H1 (cell line): ENCODE data around the gene TBC1D13. TPM values are rescaled to one million over a fixed set of nuclear protein-coding genes. Genes with fewer than 3 reads are reported as not detected.

Source experiments
- CTCF ChIA-PET: fragments of 300-600 bp; sonication (Branson Sonifier 250); formaldehyde crosslinking; loops from one replicate; lab custom pipeline; 2021; ENCODE audit not compliant: partially characterized antibody; lab: Charles Lee
- POLR2A ChIA-PET: fragments of 300-600 bp; sonication (Branson Sonifier 250); formaldehyde crosslinking; loops from one replicate; lab custom pipeline; 2021; ENCODE audit warnings: inconsistent platforms; ENCODE audit not compliant: partially characterized antibody; lab: Charles Lee
- DNase-seq, 2 experiments: peaks; one replicate each; pipeline versions ENCODE4 v3.0.0 to v3.0.0-alpha.2; 2010 to 2022; ENCODE audit warnings: low spot score in 2 of 2, low read depth in 1 of 2, mixed read lengths in 1 of 2
- FAIRE-seq: peaks from 2 replicates; lab custom pipeline; 2011; peaks lifted over from hg19 to GRCh38; lab: Jason Lieb, UNC
- H2AFZ ChIP-seq: 2 replicates; pipeline ENCODE4 v1.8.1; 2012; ENCODE audit warnings: low read length, inconsistent platforms
- H2AK5ac ChIP-seq: 2 replicates; pipeline ENCODE4 v1.6.1; 2013; ENCODE audit warnings: low read depth, low read length
- H2BK120ac ChIP-seq: replicated peaks from 2 replicates; pipeline ENCODE3; 2013; ENCODE audit warnings: low read depth, low read length, inconsistent platforms
- H2BK12ac ChIP-seq: 2 replicates; pipeline ENCODE4 v1.6.1; 2013; ENCODE audit warnings: low read depth, low read length
- H2BK15ac ChIP-seq: 2 replicates; pipeline ENCODE4 v1.6.1; 2013; ENCODE audit warnings: low read length
- H2BK20ac ChIP-seq: 2 replicates; pipeline ENCODE4 v1.6.1; 2013; ENCODE audit warnings: low read length
- H2BK5ac ChIP-seq: 2 replicates; pipeline ENCODE4 v1.6.1; 2013; ENCODE audit warnings: low read depth, low read length
- H3K14ac ChIP-seq: 2 replicates; pipeline ENCODE4 v1.6.1; 2013; ENCODE audit warnings: inconsistent platforms; ENCODE audit not compliant: insufficient read length
- H3K18ac ChIP-seq: 2 replicates; pipeline ENCODE4 v1.6.1; 2013; ENCODE audit warnings: low read length; ENCODE audit errors: extremely low read depth
- H3K23ac ChIP-seq: 2 replicates; pipeline ENCODE4 v1.6.1; 2013; ENCODE audit warnings: inconsistent platforms; ENCODE audit not compliant: insufficient read length
- H3K23me2 ChIP-seq: 2 replicates; pipeline ENCODE4 v1.6.1; 2013; ENCODE audit warnings: low read depth, low read length
- H3K27ac ChIP-seq: 2 replicates; pipeline ENCODE4 v1.6.1; 2011; ENCODE audit warnings: low read depth, low read length, inconsistent platforms
- H3K27me3 ChIP-seq, 4 experiments: replicated peaks in 1 of 4; 1 replicate in 1 of 4; 2 replicates in 3 of 4; pipeline versions ENCODE4 v1.6.1 to v1.8.1; 2011 to 2013; ENCODE audit warnings: low read length in 3 of 4, mild to moderate bottlenecking in 3 of 4, inconsistent platforms in 2 of 4, mixed read lengths in 2 of 4, moderate library complexity in 1 of 4; ENCODE audit not compliant: control insufficient read depth in 3 of 4, insufficient read depth in 3 of 4; ENCODE audit errors: extremely low read depth in 1 of 4
- H3K36me3 ChIP-seq, 4 experiments: 2 replicates each; pipeline versions ENCODE4 v1.6.1 to v1.8.1; 2011 to 2013; ENCODE audit warnings: mild to moderate bottlenecking in 4 of 4, low read length in 3 of 4, moderate library complexity in 2 of 4, control low read depth in 1 of 4, inconsistent platforms in 1 of 4; ENCODE audit not compliant: insufficient read depth in 4 of 4, control insufficient read depth in 2 of 4
- H3K4ac ChIP-seq: replicated peaks from 2 replicates; pipeline ENCODE3; 2013; ENCODE audit warnings: low read length, low read depth, mixed read lengths, inconsistent platforms; ENCODE audit not compliant: insufficient read length
- H3K4me1 ChIP-seq, 4 experiments: replicated peaks in 1 of 4; 1 replicate in 1 of 4; 2 replicates in 3 of 4; pipeline versions ENCODE4 v1.6.1 to v1.8.1; 2011 to 2013; ENCODE audit warnings: low read length in 3 of 4, inconsistent platforms in 2 of 4, mixed read lengths in 1 of 4; ENCODE audit not compliant: insufficient read depth in 4 of 4, control insufficient read depth in 3 of 4
- H3K4me2 ChIP-seq, 2 experiments: 2 replicates each; pipeline versions ENCODE4 v1.6.1 to v1.8.1; 2011 to 2013; ENCODE audit warnings: low read depth in 2 of 2, low read length in 2 of 2, control low read depth in 1 of 2, inconsistent platforms in 1 of 2, mild to moderate bottlenecking in 1 of 2; ENCODE audit not compliant: insufficient read depth in 1 of 2
- H3K4me3 ChIP-seq, 4 experiments: fragments of 200-600, 300-600 bp in 1 of 4; sonication (generic), shearing (Covaris generic), sonication (Bioruptor Twin) in 1 of 4; 2 replicates each; pipeline versions ENCODE4 v1.5.1 to v1.8.1; 2011 to 2016; ENCODE audit warnings: low read length in 4 of 4, low read depth in 3 of 4, control low read depth in 2 of 4, inconsistent platforms in 2 of 4, mild to moderate bottlenecking in 2 of 4, mixed read lengths in 1 of 4, moderate library complexity in 1 of 4; ENCODE audit not compliant: insufficient read depth in 2 of 4; ENCODE audit errors: extremely low read depth in 1 of 4
- H3K56ac ChIP-seq: replicated peaks from 2 replicates; pipeline ENCODE3; 2013; ENCODE audit warnings: low read depth, mild to moderate bottlenecking, mixed read lengths, low read length, inconsistent platforms; ENCODE audit not compliant: insufficient read length
- H3K79me1 ChIP-seq: 2 replicates; pipeline ENCODE4 v1.6.1; 2013; ENCODE audit warnings: low read depth, low read length, control low read depth
- H3K79me2 ChIP-seq, 2 experiments: 2 replicates each; pipeline versions ENCODE4 v1.6.1 to v1.8.1; 2012 to 2013; ENCODE audit warnings: low read length in 2 of 2, mild to moderate bottlenecking in 2 of 2, inconsistent platforms in 1 of 2; ENCODE audit not compliant: insufficient read depth in 2 of 2, control insufficient read depth in 1 of 2
- H3K9ac ChIP-seq, 4 experiments: replicated peaks in 1 of 4; 1 replicate in 1 of 4; 2 replicates in 3 of 4; pipeline versions ENCODE4 v1.6.1 to v1.8.1; 2011 to 2013; ENCODE audit warnings: low read depth in 3 of 4, low read length in 3 of 4, control low read depth in 2 of 4, mild to moderate bottlenecking in 2 of 4, moderate library complexity in 2 of 4, inconsistent platforms in 1 of 4; ENCODE audit errors: extremely low read depth in 1 of 4
- H3K9me3 ChIP-seq, 2 experiments: 2 replicates each; pipeline versions ENCODE4 v1.6.1 to v1.8.1; 2012 to 2013; ENCODE audit warnings: mild to moderate bottlenecking in 2 of 2, moderate library complexity in 2 of 2, control low read depth in 1 of 2, inconsistent platforms in 1 of 2, low read depth in 1 of 2, low read length in 1 of 2, mixed read lengths in 1 of 2; ENCODE audit not compliant: insufficient read depth in 2 of 2
- H4K20me1 ChIP-seq, 2 experiments: replicated peaks in 1 of 2; 2 replicates each; pipeline versions ENCODE3 to v1.8.1; 2011 to 2013; ENCODE audit warnings: inconsistent platforms in 2 of 2, low read length in 2 of 2, mild to moderate bottlenecking in 1 of 2; ENCODE audit not compliant: insufficient read depth in 2 of 2, control insufficient read depth in 1 of 2
- H4K5ac ChIP-seq: 2 replicates; pipeline ENCODE4 v1.6.1; 2013; ENCODE audit warnings: low read length, low read depth, mixed read lengths, inconsistent platforms; ENCODE audit not compliant: insufficient read length
- H4K8ac ChIP-seq: 2 replicates; pipeline ENCODE4 v1.8.0; 2013; ENCODE audit warnings: mild to moderate bottlenecking, moderate library complexity, low read length, inconsistent platforms; ENCODE audit not compliant: insufficient read depth; ENCODE audit errors: extremely low read depth
- H4K91ac ChIP-seq: replicated peaks from 2 replicates; pipeline ENCODE3; 2013; ENCODE audit warnings: low read length, mixed read lengths, inconsistent platforms; ENCODE audit not compliant: insufficient read length
- ASH2L ChIP-seq: fragments of 200-600, 300-600 bp; sonication (generic); IDR thresholded peaks from one replicate; pipeline ENCODE4 v1.7.1; 2017; ENCODE audit warnings: low read length
- CBX5 ChIP-seq: fragments of 300-800, 300-1000 bp; sonication (generic); IDR thresholded peaks from 2 replicates; pipeline ENCODE4 v1.7.1; 2016; ENCODE audit warnings: antibody characterized with exemption, low read length, low read depth
- POLR2AphosphoS5 ChIP-seq: IDR thresholded peaks from 2 replicates; pipeline ENCODE4 v1.6.1; 2011; ENCODE audit warnings: low read depth, low read length
- WGBS, 2 experiments: shearing (Covaris generic) in 1 of 2; methylation state at CpG; one replicate each; pipeline versions ENCODE4 v1.1.6 to v1.1.7; 2013 to 2015; ENCODE audit warnings: low lambda C conversion rate in 2 of 2, mixed read lengths in 2 of 2, inconsistent platforms in 1 of 2, low coverage in 1 of 2, missing lambda C conversion rate in 1 of 2; ENCODE audit not compliant: insufficient replicate concordance in 2 of 2, insufficient coverage in 1 of 2, insufficient read length in 1 of 2; ENCODE audit errors: extremely low coverage in 1 of 2, missing lambda C conversion rate in 1 of 2; 5-methylcytosine and 5-hydroxymethylcytosine counted together
- polyA plus RNA-seq, 7 experiments: library from polyadenylated mRNA; depleted of rRNA in 3 of 7; stranded (reverse) in 5 of 7; unstranded in 2 of 7; fragments of >200 nt in 5 of 7; fragments of 200-250 nt in 2 of 7; gene quantifications; 1 replicate in 5 of 7; 2 replicates in 1 of 7; 4 replicates in 1 of 7; pipeline versions ENCODE4 v1.2.1 to v1.2.3, GENCODE V29; 2011 to 2013; ENCODE audit warnings: missing spikeins in 2 of 7, mixed read lengths in 2 of 7
- total RNA-seq: library from RNA; stranded (reverse); fragmentation: NEBNext Ultra II Directional; extraction: Animal tissue kit (Norgen Biotek cat#: 25700); gene quantifications from 2 replicates; pipeline ENCODE4 v1.2.1, GENCODE V29; 2021

The TBC1D13 gene
- total and polyA plus RNA-seq, 2 of the 8 experiments (the other 6 are each of a cell fraction or from before 2014, with no cell fraction given), result 21.3 to 24.7 TPM

DNA sequence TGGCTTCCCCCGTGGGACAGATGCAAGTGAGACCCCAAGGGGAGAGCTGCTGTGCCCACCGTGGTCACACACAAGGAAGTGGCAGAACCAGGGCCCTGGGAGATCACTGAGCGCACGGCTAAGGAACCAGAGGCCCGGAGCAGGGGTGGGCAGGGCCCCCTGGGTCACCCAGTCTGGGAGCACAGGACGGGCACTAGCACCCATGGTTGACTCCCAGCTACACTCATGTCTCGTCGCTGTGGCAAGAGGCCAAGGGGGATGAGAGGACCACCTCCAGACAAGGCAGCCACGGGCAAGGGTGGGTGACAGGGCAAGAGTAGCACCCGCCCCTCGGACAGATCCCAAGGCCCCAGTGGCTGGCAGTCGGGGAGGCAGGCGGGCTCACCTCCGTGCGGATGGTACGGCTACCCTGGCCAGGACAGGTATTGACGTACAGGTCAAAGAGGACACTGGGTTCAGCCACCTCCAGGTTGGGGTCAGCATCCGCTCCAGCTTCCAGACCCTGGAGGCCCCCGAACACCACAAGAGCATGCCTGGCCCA lies 36.4 kb downstream of the TBC1D13 start:
- no peak overlapping the region for H4K91ac ChIP-seq
- H3K4me3 ChIP-seq, result no peak overlapping the region
- no peak overlapping the region for H3K4me2 ChIP-seq
- FAIRE-seq (no peak), DNase-seq (no peak)
- H3K27ac ChIP-seq, result no peak overlapping the region
- H3K18ac ChIP-seq, result no peak overlapping the region
- peaks cover 7% of the 10 kb centered on the region; the same call in 1 of the 2 replicates for H3K23me2 ChIP-seq
- H3K9ac ChIP-seq, result no peak overlapping the region
- no peak overlapping the region for H2BK5ac ChIP-seq
- no peaks in the 10 kb centered on the region; the same call in 1 of the 2 replicates for H3K79me1 ChIP-seq
- H2BK12ac ChIP-seq, result no peak overlapping the region
- peaks cover 28 to 61% (median 54%) of the 10 kb centered on the region in 4 experiments for H3K36me3 ChIP-seq
- H4K20me1 ChIP-seq, result peaks cover 5 to 26% of the 10 kb centered on the region in 2 experiments
- no peak overlapping the region for H4K5ac ChIP-seq
- H3K4ac ChIP-seq, result no peak overlapping the region
- H3K4me1 ChIP-seq, result peaks cover 0 to 11% (median 3%) of the 10 kb centered on the region in 4 experiments; a peak in 2 of 7 replicates
- H3K79me2 ChIP-seq, result peaks cover 0 to 1% of the 10 kb centered on the region in 2 experiments; a peak in 1 of 4 replicates
- H2AK5ac ChIP-seq, result no peak overlapping the region
- CTCF ChIA-PET, result interaction anchor here (0.6 kb wide), 1 partner anchor 273 kb away, joined by 3 read pairs; no protein-coding TSS in a partner anchor
- no peak overlapping the region for H4K8ac ChIP-seq
- no peak overlapping the region for H3K23ac ChIP-seq
- 95% methylated on average over 17 of the region's 19 CpGs; no CpG with 5 or more reads in 1 of the 2 experiments for WGBS, 2 experiments
- no peak overlapping the region for H2BK15ac ChIP-seq
- no peaks in the 10 kb centered on the region for H3K27me3 ChIP-seq
- H2BK120ac ChIP-seq, result no peak overlapping the region
- H2BK20ac ChIP-seq, result no peak overlapping the region
- POLR2A ChIA-PET, result interaction anchor here (0.6 to 1.8 kb wide), 7 partner anchors 11 to 235 kb away, joined by 3 to 8 read pairs (median 4); partner anchors contain the start of gene PHYHD1
- H3K56ac ChIP-seq, result no peak overlapping the region
- H2AFZ ChIP-seq, result no peak overlapping the region
- H3K9me3 ChIP-seq, result no peaks in the 10 kb centered on the region
- H3K14ac ChIP-seq, result no peak overlapping the region
- TF ChIP-seq POLR2AphosphoS5 (peak; percentile 33; the same call in 1 of the 2 replicates), ASH2L (no peak), CBX5 (no peak)
- TF ChIP-seq, all 59 proteins: peak for 1
